ENCODE data around the gene GCSAM.

Gene GCSAM

GRCh38 chr3:112123548-112123947 is 9.5 kb downstream of the GCSAM start:
- H3K4me3 ChIP-seq, result no peak overlapping the region
- no peaks in the 10 kb centered on the region for H3K36me3 ChIP-seq (replicated peaks)
- H3K4me1 ChIP-seq, result peaks cover 30% of the 10 kb centered on the region
- H3K9me3 ChIP-seq, result no peaks in the 10 kb centered on the region
- no peak for DNase-seq (ENCODE audit: low spot score in 2 of 2)
- no peaks in the 10 kb centered on the region for H3K27me3 ChIP-seq (ENCODE audit: low read depth)
- in situ Hi-C loops (cut with MboI; ENCODE audit: low sequenced_read_pairs), result loop anchor here (25.0 kb wide), 1 partner anchor 164 kb away; the partner anchor contains the start of gene SLC9C1

GRCh38 chr3:112122870-112123269 is 10.2 kb downstream of the GCSAM start:
- Histone ChIP-seq H3K9me3 (no peaks in the 10 kb centered on the region), H3K36me3 (replicated peaks) (no peaks in the 10 kb centered on the region), H3K27me3 (ENCODE audit: low read depth) (no peaks in the 10 kb centered on the region), H3K4me3 (no peak overlapping the region), H3K4me1 (peaks cover 31% of the 10 kb centered on the region)
- no peak for DNase-seq (ENCODE audit: low spot score in 2 of 2)
- in situ Hi-C loops (cut with MboI; ENCODE audit: low sequenced_read_pairs), result loop anchor here (25.0 kb wide), 1 partner anchor 164 kb away; the partner anchor contains the start of gene SLC9C1

GRCh38 chr3:112121577-112122547 is 11.2 kb downstream of the GCSAM start:
- Histone ChIP-seq H3K4me1 (peaks cover 23% of the 10 kb centered on the region), H3K36me3 (replicated peaks) (no peaks in the 10 kb centered on the region), H3K4me3 (no peak overlapping the region), H3K27me3 (ENCODE audit: low read depth) (no peaks in the 10 kb centered on the region), H3K9me3 (no peaks in the 10 kb centered on the region)
- no peak for DNase-seq (ENCODE audit: low spot score in 2 of 2)
- in situ Hi-C loops (cut with MboI; ENCODE audit: low sequenced_read_pairs), result loop anchor here (25.0 kb wide), 1 partner anchor 165 kb away; the partner anchor contains the start of gene SLC9C1

GRCh38 chr3:112119962-112120836 is 12.8 kb downstream of the GCSAM start:
- Histone ChIP-seq H3K9me3 (no peaks in the 10 kb centered on the region), H3K4me3 (no peak overlapping the region), H3K36me3 (replicated peaks) (no peaks in the 10 kb centered on the region; the same call in 1 of the 2 replicates), H3K4me1 (peaks cover 16% of the 10 kb centered on the region), H3K27me3 (ENCODE audit: low read depth) (no peaks in the 10 kb centered on the region)
- DNase-seq (ENCODE audit: low spot score in 2 of 2), result no peak
- in situ Hi-C loops (cut with MboI; ENCODE audit: low sequenced_read_pairs), result loop anchor here (10.0 to 25.0 kb wide), 2 partner anchors 167 to 405 kb away; partner anchors contain the start of gene SLC9C1

- Histone ChIP-seq H3K4me3 (no peak overlapping the region), H3K36me3 (replicated peaks) (no peaks in the 10 kb centered on the region; the same call in 1 of the 2 replicates), H3K9me3 (no peaks in the 10 kb centered on the region; the same call in 1 of the 2 replicates), H3K27me3 (ENCODE audit: low read depth) (no peaks in the 10 kb centered on the region), H3K4me1 (peaks cover 16% of the 10 kb centered on the region)
- DNase-seq (ENCODE audit: low spot score in 2 of 2), result peak in 1 of 2 experiments; percentile 18
- in situ Hi-C loops (cut with MboI; ENCODE audit: low sequenced_read_pairs), result loop anchor here (10.0 to 25.0 kb wide), 2 partner anchors 169 to 407 kb away; partner anchors contain the start of gene SLC9C1
Observed at GRCh38 chr3:112117841-112118571, 15.0 kb downstream of the GCSAM start.

GRCh38 chr3:112117415-112117814 is 15.6 kb downstream of the GCSAM start:
- in situ Hi-C loops (cut with MboI; ENCODE audit: low sequenced_read_pairs), result loop anchor here (10.0 to 25.0 kb wide), 2 partner anchors 170 to 407 kb away; partner anchors contain the start of gene SLC9C1
- no peak overlapping the region for H3K4me3 ChIP-seq
- no peaks in the 10 kb centered on the region for H3K27me3 ChIP-seq (ENCODE audit: low read depth)
- H3K36me3 ChIP-seq (replicated peaks), result no peaks in the 10 kb centered on the region; the same call in 1 of the 2 replicates
- DNase-seq (ENCODE audit: low spot score in 2 of 2), result no peak
- H3K4me1 ChIP-seq, result peaks cover 16% of the 10 kb centered on the region
- H3K9me3 ChIP-seq, result no peaks in the 10 kb centered on the region; the same call in 1 of the 2 replicates

GRCh38 chr3:112116748-112117186 is 16.3 kb downstream of the GCSAM start:
- no peak for DNase-seq (ENCODE audit: low spot score in 2 of 2)
- in situ Hi-C loops (cut with MboI; ENCODE audit: low sequenced_read_pairs), result loop anchor here (10.0 to 25.0 kb wide), 2 partner anchors 171 to 408 kb away; partner anchors contain the start of gene SLC9C1
- Histone ChIP-seq H3K4me1 (peaks cover 16% of the 10 kb centered on the region), H3K36me3 (replicated peaks) (no peaks in the 10 kb centered on the region; the same call in 1 of the 2 replicates), H3K27me3 (ENCODE audit: low read depth) (no peaks in the 10 kb centered on the region), H3K9me3 (no peaks in the 10 kb centered on the region; the same call in 1 of the 2 replicates), H3K4me3 (no peak overlapping the region)

- H3K27me3 ChIP-seq (ENCODE audit: low read depth), result no peaks in the 10 kb centered on the region
- DNase-seq (ENCODE audit: low spot score in 2 of 2), result no peak
- H3K36me3 ChIP-seq (replicated peaks), result no peaks in the 10 kb centered on the region; the same call in 1 of the 2 replicates
- H3K9me3 ChIP-seq, result no peaks in the 10 kb centered on the region; the same call in 1 of the 2 replicates
- in situ Hi-C loops (cut with MboI; ENCODE audit: low sequenced_read_pairs), result loop anchor here (10.0 to 25.0 kb wide), 2 partner anchors 171 to 409 kb away; partner anchors contain the start of gene SLC9C1
- H3K4me3 ChIP-seq, result no peak overlapping the region
- H3K4me1 ChIP-seq, result peaks cover 16% of the 10 kb centered on the region
Observed at GRCh38 chr3:112115806-112116383, 17.2 kb downstream of the GCSAM start.

- in situ Hi-C loops (cut with MboI; ENCODE audit: low sequenced_read_pairs), result loop anchor here (10.0 to 25.0 kb wide), 2 partner anchors 172 to 410 kb away; partner anchors contain the start of gene SLC9C1
- peaks cover 16% of the 10 kb centered on the region for H3K4me1 ChIP-seq
- DNase-seq (ENCODE audit: low spot score in 2 of 2), result no peak
- no peaks in the 10 kb centered on the region for H3K27me3 ChIP-seq (ENCODE audit: low read depth)
- no peaks in the 10 kb centered on the region; the same call in 1 of the 2 replicates for H3K36me3 ChIP-seq (replicated peaks)
- H3K4me3 ChIP-seq, result no peak overlapping the region
- no peaks in the 10 kb centered on the region; the same call in 1 of the 2 replicates for H3K9me3 ChIP-seq
Observed at GRCh38 chr3:112115161-112115739, 17.8 kb downstream of the GCSAM start.

GRCh38 chr3:112114576-112115160 is 18.4 kb downstream of the GCSAM start:
- Histone ChIP-seq H3K4me3 (no peak overlapping the region), H3K27me3 (ENCODE audit: low read depth) (no peaks in the 10 kb centered on the region), H3K36me3 (replicated peaks) (no peaks in the 10 kb centered on the region; the same call in 1 of the 2 replicates), H3K4me1 (peaks cover 11% of the 10 kb centered on the region), H3K9me3 (no peaks in the 10 kb centered on the region; the same call in 1 of the 2 replicates)
- in situ Hi-C loops (cut with MboI; ENCODE audit: low sequenced_read_pairs), result loop anchor here (10.0 to 25.0 kb wide), 2 partner anchors 173 to 410 kb away; partner anchors contain the start of gene SLC9C1
- no peak for DNase-seq (ENCODE audit: low spot score in 2 of 2)

- no peak overlapping the region for H3K4me3 ChIP-seq
- peak; percentile 76 to 77 for DNase-seq (ENCODE audit: low spot score in 2 of 2)
- no peaks in the 10 kb centered on the region; the same call in 1 of the 2 replicates for H3K36me3 ChIP-seq (replicated peaks)
- no peaks in the 10 kb centered on the region for H3K4me1 ChIP-seq
- in situ Hi-C loops (cut with MboI; ENCODE audit: low sequenced_read_pairs), result loop anchor here (10.0 to 25.0 kb wide), 2 partner anchors 175 to 413 kb away; partner anchors contain the start of gene SLC9C1
- no peaks in the 10 kb centered on the region for H3K27me3 ChIP-seq (ENCODE audit: low read depth)
- no peaks in the 10 kb centered on the region; the same call in 1 of the 2 replicates for H3K9me3 ChIP-seq
Observed at GRCh38 chr3:112111785-112112402, 21.2 kb downstream of the GCSAM start.
